ENCODE data around the gene SEPTIN11.

SEPTIN11 gene

DNA sequence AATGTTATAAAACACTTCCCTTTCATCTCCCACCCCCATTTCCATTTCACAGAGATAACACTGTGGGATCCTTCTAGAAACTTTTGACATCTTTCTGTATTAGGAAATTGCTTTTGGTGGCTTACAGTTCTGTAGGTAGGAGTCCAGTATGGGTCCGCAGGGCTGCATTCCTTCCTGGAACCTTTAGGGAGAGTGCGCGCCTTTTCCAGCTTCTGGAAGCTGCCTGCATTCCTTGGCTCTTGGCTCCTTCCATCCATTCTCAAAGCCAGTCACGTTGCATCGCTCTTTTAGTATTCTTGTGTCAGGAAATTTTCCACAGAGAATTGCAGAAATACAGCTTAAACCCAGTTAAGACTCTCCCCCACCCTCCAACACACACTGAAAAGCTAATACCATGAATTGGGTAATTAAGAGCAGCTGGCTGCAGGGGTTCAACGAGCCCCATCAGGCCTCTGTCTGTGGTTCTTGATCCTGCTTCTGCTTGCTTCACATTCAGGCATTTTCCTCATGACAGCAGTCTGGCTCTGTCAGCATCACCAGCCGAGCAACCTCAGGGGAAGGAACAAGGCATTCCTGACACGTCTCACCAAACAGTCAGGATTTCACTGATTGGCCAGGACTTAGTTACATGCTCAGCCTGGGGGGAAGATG lies 48.8 kb downstream of the SEPTIN11 start:
- Mint-ChIP-seq H3K4me1 (ENCODE audit: low read depth) (peaks cover 45% of the 10 kb centered on the region), H3K4me3 (no peak overlapping the region), H3K27ac (no peak overlapping the region), H3K36me3 (ENCODE audit: low read depth) (peaks cover 64% of the 10 kb centered on the region), H3K27me3 (no peaks in the 10 kb centered on the region), H3K9me3 (no peaks in the 10 kb centered on the region)

All from stimulated activated naive CD8-positive, alpha-beta T cell treated with anti-CD3 and anti-CD28 coated beads, Interleukin-15, Interleukin-2, amounts not matched to agents 100 ng/mL and 50 ng/mL, for 24 hours (primary cell).